DMS153 treated with DMSO at 0.1 percent for 48 hours (cell line): Measurements from ENCODE around the gene LARP7.
"Not testable (repeated sequence)": the region's sequence is repeated elsewhere in the genome, so short reads cannot be mapped to it uniquely, and the experiment has no call there.

ENCODE experiments used
- DNase-seq: peaks from one replicate; lab custom pipeline; 2025; ENCODE audit not compliant: unreplicated experiment; lab: John Stamatoyannopoulos, UW

LARP7 gene

DNA sequence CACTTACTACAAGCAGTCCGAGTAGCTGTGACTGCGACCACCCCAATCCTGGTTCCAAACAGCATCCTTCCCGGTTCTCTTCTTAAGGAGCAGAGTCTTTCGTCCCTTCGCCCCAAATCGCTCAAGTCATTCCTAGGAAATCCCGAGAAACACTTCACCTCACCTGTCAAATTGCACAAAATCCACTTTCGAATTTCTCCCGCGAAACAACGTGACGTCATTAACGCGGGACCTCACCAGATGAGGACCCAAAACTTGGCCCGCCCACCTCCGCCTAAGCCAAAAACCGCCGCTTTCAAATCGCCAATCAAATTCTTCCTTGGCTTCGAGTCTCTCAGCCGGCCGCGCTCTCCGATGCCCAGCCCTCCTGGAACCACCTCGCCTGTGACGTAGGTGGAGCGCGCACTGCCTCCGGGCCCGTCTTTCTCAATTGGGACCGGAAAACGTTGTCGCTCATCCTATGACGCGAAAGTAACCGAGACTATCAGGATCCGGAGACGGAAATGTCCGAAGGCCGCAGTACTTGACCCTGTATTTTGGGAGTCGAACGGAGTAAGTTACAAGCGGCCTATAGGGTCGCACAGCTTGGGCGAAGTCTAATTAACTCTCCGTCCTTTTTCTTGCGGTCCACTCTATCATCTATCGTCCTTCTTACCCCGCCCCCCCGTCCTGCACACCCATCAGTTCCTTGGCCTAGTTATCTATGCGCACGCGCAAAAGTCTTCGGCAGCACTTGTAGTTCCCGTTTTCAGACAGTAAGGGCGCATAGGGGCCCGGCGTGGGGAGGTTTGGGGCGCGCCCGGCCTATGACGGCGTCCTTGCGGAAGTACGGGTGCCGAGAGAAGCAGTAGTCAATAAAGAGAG lies at the start of gene LARP7, which contains the start of gene ZGRF1:
Gene LARP7, plus strand, starts transcription at position 456 of the 864 bp plus-strand sequence. CDS start 7,527 bp downstream, outside the sequence.
Gene ZGRF1, minus strand, starts transcription at position 222 of the 864 bp plus-strand sequence. CDS start 3,733 bp downstream, outside the sequence.
- DNase-seq = peak; percentile 99

DNA sequence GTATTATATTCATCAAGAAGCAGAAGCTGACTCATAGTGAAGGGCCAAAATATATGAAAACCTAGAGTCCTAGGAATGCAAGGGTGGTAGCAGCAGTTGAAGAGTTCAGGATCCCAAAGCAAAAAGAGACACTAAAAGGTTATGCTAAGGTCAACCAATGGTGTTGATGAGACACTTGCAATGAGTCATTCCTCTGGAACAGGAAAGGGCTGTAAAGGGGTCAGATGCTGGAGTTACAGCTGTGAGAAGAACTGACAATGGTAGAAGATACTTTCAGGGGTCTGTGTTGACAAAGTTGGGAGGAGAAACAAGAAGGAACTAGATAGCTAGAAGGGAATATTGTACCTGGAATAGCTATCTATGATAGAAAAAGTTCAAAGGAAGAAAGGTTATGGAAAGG lies 47.7 kb upstream of the LARP7 start:
- DNase-seq = no peak

DNA sequence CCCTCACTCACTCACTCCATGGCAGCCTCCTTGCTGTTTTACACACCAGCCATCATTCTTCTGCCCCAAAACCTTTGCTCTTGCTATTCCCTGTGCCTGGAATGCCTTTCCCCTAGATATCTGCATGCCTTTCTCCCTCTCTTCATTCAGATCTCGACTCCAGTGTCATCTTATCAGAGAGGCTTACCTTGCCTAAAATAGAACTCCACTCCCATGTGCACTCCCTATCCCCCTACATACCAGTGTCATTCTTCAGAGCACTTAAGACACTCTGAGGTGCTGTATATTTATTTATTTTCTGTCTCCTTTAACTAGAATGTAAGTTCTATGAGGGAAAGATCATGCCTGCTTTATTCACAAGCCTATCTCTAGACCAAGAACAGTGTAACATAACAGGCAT lies 45.4 kb upstream of the LARP7 start:
- DNase-seq = no peak

GRCh38 chr4:112592717-112593116 lies 44.2 kb upstream of the LARP7 start:
- DNase-seq = no peak

DNA sequence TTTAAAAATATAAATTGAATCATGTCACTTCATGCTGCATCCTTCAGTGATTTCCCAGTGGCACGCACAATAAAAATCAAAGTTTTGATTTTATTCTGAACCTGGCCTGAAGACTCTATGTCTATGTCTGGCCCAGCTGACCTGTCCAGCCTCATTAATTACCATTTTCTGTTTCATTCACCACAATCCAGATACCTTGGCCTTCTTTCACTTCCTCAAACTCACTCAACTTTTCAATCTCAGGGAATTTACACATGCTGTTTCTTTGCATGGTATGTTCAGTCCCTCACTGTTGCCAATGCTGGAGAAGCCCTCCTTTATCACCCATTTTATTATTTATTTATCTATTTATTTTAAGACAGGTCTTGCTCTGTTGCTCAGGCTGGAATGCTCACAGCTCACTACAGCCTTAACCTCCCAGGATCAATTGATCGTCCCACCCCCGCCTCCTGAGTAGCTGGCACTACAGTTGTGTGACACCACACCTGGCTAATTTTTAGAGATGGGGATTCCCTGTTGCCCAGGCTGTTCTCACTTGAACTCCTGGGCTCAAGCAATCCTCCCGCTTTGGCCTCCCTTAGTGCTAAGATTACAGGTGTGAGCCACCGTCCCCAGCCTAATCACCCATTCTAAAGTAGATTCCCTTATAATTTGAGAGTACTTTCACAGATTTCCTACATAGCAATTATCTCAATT lies 43.4 kb upstream of the LARP7 start:
- DNase-seq = no peak

DNA sequence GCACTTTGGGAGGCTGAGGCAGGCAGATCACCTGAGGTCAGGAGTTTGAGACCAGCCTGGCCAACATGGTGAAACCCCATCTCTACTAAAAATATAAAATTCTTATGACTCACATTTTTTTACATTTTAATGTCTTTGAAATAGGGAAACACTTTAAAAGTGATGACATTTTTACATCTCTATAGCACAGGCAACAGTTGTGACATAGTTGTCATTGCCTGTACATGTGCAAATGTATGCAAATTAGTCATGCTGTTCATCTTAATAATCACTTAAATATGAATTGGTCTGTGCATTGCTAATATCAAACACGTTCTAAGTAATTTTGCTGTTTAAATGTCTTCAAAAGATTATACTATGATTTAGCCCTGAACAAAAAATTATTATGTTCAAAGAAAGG lies 42.0 kb upstream of the LARP7 start:
- no peak for DNase-seq

DNA sequence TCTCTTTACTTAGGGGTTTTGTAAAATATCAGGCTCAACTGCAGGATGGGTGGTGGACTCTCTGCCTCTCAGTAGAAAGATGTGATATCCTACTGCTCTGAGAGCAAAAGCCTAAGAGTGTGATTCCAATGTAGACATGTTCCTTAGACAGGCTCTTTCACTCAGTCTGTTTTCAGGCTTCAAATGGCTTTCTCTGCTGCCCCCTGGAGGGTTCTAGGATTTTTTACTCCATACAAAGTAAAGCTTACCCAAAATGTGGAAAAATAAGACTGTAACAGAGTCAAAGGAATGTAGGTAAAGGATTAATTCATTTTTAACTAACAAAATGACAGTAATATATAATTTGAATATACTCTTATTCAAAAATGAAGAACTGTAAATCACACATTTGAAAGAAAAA lies 32.4 kb upstream of the LARP7 start:
- no peak for DNase-seq

DNA sequence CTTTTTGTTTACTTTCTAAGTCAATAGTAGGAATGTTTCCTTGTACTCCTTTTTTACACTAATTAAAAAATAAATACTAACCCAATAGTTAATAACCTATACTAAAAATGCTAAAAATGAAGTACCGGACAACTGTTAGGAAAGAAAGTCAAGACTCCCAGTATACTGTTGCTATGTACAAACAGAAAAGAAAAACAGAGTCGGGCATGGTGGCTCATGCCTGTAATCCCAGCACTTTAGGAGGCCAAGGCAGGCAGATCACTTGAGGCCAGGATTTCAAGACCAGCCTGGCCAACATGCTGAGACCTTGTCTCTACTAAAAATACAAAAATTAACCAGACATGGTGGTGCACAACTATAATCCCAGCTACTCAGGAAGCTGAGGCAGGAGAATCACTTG lies 24.1 kb upstream of the LARP7 start:
- not testable (repeated sequence) for DNase-seq

DNA sequence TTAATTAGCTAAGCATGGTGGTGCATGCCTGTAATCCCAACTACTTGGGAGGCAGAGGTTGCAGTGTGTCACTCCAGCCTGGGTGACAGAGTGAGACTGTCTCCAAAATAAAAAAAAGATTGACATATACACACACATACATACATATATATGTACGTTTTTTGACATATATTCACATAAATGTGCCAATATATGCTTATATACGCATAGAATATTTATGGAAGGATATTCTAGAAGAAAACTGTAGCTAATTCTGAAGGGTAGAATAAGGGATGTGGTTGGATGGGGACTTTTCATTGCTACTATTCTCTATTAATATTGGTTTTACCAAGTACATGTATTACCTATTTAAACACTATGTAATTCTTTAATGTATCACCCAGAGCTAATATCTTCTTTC lies 20.0 kb upstream of the LARP7 start:
- DNase-seq = no peak

DNA sequence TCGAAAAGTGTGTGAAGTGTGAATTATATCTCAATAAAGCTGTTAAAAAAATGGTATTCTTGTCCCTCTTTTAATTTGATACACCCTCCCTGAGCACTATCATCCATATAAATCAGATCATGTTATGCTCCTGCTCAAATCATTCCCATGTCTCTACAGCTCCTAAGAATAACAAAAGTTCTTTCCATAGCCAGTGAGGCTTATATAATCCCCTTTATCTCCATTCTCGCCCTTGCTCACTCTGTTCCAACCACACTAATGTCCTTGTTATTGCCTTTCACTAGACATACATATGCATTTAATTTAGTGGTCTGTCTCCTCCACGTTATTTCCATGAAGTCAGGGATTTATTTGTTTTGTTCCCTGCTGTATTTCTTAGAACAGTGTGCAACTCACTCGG lies 10.7 kb upstream of the LARP7 start:
- no peak for DNase-seq

DNA sequence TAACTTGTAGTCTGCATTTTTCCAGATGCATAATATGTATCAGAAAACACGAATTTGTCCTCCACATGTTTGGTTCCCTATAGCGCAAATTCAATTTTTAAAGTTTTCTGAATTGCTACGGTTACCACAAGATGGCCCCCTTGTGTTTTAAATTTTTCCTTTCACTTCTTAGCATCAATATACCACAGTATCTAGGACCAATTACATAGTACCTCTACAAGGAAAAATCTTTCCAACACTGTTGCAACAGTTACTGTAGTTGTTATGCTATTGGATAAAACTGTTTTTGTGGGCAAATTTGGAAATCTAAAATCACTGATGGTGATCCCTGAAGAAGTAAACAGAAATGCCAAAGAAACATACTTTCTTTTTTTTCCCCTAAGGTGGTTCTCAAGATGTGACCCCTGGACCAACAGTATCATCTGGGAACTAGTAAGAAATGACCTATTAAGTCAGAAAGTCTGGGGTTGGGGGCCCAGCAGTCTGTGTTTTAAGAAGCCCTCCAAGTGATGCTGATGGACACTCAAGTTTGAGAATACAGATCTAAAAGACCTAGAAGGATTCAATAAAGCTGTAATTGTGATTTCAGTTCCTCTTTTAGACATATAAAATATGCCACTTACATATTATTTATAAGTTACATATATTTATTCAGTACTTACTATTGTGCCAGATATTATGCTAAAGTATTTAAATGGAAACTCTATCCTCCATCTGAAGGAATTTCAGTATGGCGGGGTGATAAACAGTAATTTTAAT lies 3.3 kb upstream of the LARP7 start:
- peak; percentile 3 for DNase-seq

DNA sequence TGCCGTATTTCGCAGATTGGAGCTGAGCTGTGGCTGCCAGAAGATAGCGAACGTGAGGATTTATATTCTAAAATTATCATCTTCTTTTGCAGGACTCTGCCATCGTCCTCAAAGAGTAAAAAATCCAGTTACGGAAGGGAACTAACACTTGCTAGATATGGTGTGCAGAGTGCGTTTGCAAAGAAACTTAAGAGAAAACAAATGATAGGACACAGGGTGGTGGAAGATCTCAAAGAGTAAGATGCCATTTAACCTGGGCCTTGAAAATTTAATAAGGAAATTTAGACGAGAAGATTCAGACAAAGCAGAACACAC lies 566 bp downstream of the LARP7 start:
- DNase-seq = no peak

DNA sequence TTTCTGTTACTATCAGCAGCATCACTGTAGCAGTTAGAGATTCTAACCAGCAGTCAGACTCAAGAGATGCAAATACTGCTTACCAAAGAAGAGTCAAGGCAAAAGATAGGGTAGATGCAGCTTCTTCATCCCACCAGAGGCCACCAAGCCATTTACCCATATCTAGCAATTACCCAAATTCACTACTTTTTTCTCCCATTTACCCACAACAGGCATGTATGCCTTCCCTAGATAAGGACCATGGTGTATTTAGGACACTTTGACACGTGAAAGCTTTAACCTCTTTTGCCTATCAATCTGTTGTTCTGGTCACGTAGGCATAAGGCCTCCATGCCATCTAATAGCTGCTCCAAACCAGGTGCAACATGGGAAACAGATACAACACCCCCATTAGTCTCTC lies 5.6 kb downstream of the LARP7 start:
- DNase-seq = no peak

DNA sequence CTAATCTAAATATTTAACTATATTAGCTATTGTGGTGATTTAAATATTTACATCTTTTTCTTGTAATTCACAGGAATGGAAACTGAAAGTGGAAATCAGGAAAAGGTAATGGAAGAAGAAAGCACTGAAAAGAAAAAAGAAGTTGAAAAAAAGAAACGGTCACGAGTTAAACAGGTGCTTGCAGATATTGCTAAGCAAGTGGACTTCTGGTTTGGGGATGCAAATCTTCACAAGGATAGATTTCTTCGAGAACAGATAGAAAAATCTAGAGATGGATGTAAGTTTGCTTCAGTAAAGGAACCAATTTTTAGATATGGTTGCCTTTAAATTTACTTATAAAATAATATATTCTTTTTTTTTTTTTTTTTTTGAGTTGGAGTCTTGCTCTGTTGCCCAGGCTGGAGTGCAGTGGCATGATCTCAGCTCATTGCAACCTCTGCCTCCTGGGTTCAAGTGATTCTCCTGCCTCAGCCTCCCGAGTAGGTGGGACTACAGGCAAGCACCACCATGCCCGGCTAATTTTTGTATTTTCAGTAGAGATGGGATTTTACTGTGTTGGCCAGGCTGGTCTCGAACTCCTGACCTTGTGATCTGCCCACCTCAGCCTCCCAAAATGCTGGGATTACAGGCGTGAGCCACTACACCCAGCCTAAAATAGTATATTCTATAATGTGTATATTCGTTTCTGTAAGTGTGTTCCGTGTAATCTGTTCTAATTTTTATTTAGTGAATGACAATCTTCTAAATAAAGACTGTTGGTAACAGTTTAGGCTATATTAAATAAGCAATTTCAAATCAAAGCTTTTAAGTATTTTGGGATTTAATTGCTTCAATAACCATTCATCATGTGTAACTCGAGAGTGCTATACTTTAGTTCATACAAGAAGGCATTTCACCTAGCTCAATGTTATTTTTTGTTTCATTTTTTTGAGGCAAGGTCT lies 7.9 kb downstream of the LARP7 start:
- DNase-seq = not testable (repeated sequence)

DNA sequence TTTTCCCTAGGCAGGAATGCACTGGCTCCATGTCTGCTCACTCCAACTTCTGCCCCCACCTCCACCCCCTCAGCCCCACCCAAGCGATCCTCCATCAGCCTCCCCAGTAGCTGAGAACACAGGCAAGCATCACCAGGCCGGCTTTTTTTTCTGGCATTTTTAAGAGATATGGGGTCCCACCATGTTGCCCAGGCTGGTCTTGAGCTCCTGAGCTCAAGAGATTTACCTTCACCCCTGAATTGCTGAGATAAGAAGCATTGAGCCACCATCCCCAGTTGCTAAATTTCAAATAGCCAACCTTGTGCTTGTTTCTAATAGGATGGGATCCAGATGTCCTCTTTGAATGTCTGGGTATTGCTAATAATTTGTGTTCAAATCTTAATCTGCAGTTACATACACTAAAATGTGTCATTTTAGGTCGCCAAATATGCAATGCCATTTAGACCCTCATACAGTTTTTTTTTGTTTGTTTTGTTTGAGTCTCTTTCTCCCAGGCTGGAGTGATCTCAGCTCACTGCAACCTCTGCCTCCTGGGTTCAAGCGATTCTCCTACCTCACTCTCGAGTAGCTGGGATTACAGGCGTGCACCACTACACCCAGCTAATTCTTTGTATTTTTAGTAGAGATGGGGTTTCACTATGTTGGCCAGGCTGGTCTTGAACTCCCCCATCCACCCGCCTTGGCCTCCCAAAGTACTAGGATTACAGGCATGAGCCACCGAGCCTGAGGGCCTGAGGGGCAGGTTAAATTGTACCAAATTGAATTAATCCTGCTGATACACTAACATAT lies 8.8 kb downstream of the LARP7 start:
- DNase-seq = no peak

- no peak for DNase-seq
These were observed 9.9 kb downstream of the LARP7 start for GRCh38 chr4:112646632-112647537.

GRCh38 chr4:112647785-112648184 lies 10.8 kb downstream of the LARP7 start:
- DNase-seq = no peak

DNA sequence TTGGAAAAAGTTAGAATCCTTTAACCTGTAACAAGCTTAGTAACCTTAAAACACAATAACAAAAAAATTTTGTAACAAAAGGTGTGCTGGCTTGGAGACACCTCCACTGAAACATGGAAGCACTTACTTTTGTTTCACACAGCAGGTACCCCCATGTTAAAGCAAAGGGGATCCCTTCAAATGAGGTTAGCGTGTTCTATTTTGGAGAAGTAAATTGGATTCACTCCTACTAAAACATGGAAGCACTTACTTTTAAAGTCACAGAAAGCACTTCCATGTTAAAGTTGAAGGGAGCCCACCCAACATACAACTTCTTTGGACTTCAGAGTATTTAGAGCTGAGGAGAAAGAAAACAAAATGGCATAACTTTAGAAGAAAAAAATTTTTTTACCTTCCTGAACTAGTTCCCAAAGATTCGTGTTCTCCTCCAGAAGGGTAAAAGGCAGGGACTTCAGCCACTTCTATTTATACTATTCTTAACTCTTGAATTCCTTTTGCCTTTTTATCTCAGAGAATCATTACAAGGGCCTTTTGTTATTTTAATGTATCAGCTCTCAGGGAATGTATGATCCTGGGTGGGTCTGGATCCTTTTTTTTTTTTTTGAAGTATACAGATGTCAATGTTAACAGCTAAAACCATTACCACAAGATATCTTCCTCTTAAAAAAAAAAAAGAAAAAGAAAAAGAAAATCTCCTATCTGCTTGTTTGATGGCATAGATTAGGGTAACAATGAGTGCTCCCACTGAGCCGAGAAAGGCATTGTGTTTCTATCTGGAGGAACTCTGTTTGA lies 11.5 kb downstream of the LARP7 start:
- DNase-seq = no peak
